Eye (tissue), 1 donor: ENCODE measurements around the gene EEF1A2.
"Not testable (repeated sequence)": the region's sequence is repeated elsewhere in the genome, so short reads cannot be mapped to it uniquely, and the experiment has no call there.

Source experiments
- DNase-seq: peaks from one replicate; pipeline ENCODE4 v3.0.0-alpha.2; 2015

Gene EEF1A2

DNA sequence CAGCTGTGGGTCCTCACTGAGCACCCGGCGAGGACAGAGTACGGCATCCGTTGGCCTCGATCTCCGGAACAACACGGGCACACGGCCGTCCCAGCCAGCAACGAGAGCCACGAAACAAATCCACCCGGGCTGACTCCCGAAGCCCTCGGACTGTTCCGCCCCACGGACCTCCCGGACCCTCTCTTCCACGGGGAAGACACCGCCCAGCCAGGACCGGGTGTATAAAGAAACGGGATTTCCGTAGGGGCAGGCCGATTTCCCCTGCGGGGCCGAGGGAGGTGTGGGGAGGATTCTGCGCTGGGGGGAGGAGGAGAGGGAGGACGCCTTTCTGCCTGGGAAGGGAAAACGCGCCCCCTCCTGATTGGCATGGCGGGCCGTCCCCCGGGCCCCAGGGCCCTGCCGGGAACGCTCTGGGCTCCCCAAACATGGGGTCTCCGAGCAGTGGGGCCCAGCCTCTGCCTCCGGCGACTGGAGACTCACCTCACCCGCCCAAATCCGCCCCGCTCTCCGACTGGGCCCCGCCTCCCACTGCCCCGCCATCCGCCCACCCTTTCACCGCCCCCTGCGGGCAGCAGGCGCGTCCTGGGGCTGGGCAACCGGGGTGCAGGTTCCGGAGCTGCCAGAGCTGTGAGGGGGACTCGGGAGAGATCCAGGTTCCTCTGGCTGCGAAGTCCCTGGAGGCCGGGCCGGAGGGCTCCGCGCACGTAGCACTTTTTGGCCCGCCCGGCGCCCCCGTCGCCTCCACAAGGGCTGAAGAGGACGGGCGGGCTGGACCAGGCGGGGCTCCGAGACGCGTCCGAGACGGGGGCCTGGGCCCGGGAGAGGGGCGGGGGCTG is 21.0 kb upstream of the EEF1A2 start:
- DNase-seq: peak; percentile 74

DNA sequence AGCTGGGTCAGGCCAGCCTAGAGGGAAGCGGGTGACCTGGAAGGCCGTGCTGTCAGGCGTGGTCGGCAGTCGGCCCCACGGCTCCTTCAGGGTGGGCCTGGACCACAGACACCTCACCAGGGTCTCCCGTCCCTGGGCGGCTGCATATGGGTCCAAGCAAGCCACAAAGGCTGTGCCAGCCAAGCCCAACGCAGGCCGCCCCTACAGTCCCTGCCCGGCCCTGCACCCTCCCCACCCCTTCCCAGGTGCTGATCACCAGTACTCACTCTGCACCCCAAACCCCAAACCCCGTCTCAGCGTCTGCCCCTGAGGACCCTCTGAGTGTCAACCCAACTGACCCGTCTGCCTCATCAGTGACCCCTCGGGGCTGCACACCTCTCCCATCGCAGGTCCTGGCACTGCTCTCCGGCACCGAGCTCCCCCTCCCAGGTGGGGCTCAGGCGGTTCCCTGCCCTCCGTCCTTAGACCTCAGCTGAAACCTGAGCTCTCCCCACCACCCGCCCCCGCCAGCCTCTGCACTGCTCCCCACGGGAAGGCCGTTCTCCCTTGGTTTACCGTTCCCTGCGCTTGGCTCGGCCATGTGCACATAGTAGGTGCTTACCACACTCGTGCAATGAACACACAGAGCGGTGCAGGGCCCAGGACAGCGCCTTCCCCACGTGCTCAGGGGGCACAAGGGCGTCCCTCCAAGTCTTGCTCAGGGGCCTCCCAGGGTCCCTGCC is 20.2 kb upstream of the EEF1A2 start:
- no peak for DNase-seq

DNA sequence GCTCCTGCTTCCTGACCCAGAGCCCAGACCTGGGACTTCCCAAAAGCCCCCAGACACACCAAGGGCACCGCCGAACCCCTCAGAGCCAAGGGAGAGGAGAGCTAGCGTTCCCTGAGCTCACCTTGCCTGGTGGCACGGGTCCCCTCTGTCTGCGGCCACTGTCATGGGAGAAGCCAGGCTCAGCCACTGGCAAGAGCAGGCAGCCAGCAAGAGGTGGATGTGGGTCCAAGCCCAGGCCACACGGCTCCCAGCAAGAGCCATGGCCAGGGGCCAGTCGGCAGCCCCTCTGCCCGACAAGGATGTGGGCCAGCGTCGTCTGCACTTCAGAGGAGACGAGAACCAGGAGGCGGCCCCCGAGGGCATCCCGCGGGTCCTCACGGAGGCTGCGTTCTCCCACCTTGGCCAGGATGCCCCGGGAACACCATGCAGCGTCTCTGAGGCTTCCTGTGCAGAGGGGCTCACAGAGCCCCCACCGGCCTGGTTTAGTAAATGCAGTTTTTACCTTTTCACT is 19.5 kb upstream of the EEF1A2 start:
- DNase-seq: no peak

DNA sequence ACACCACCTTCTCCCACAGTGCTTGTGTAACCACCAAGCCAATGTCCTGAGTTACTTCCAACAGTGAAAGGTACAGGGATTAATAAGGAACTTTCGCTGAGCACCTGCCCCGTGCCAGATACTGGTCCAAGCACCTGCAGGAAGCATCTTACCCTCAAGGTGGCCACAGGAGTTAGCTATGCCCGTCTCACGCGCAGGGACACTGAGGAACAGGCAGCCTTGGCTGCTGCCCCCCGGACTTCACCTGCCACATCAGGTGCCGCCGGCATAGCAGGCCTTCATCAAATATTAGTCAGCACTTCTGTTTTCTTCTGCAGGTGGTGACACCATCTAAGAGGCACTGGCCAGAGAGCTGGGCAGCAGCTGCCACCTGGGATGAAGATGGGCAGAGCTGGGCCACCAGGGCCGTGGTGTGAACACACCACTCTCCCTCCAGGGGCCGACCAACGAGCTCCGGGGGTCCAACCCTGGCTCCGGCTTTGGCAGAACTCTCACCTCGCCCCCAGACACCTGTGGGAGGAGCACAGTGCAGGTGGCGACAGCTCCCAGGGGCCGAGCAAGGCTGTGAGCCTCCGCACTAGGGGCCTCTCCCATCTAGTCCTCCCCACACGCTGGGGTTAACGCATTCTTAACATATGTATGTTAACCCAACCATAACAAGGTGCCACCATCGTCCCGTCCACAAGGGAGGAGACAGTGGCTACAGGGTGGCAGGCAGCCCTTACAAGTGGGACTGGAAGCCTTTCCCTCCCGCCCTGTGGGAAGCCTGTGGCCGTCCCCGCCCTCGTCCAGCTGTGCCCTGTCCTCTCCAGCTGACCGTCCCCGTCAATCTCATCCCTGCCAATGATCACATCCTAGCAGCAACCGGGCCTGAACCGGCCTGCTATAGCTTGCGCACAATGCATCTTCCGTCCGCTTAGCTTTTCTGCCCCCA is 18.8 kb upstream of the EEF1A2 start:
- DNase-seq: no peak

DNA sequence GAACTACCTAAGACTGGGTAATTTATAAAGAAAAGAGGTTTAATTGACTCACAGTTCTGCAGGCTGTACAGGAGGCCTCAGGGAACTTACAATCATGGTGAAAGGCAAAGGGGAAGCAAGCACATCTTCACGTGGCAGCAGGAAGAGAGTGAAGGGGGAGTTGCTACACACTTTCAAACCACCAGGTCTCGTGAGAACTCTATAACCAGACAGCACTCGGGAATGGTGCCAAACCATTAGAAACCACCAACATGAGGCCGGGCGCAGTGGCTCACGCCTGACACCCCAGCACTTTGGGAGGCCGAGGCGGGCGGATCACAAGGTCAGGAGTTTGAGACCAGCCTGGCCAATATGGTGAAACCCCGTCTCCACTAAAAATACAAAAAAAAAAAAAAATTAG is 15.6 kb upstream of the EEF1A2 start:
- not testable (repeated sequence) for DNase-seq

DNA sequence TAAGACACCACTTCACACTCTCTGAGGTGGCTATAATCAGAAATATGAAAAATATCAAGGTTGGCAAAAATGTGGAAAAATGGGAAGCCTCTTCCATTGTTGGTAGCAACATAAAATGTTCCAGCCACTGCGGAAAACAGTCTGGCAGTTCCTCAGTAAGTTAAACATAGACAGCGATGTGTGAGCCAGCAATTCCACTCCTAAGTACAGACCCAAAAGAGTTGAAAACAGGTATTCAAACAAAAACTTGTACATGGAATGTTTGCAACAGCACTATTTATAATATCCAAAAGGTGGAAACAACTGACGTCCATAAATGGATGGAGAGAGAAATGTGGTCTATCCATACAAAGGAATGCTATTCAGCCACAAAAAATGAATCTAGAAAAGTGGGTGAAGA is 14.3 kb upstream of the EEF1A2 start:
- no peak for DNase-seq

DNA sequence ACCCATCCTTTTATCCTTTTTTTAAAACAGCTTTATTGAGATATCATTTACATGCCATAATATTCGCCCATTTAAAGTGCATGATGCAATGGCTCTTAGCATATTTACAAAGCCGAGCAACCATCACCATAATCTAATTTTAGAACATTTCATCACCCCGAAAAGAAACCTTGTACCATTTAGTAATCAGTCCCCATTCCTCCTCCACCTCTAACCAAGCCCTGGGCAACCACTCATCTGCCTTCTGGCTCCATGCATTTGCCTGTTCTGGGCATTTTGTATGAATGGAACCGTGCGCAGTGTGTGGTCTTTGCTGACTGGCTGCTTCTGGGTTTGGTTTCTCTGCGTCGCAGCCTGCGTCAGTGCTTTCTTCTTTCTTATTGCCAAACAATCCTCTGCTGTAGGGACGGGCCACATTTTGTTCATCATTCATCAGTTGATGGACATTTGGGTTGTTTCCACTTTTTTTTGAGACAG is 10.2 kb upstream of the EEF1A2 start:
- DNase-seq: no peak

DNA sequence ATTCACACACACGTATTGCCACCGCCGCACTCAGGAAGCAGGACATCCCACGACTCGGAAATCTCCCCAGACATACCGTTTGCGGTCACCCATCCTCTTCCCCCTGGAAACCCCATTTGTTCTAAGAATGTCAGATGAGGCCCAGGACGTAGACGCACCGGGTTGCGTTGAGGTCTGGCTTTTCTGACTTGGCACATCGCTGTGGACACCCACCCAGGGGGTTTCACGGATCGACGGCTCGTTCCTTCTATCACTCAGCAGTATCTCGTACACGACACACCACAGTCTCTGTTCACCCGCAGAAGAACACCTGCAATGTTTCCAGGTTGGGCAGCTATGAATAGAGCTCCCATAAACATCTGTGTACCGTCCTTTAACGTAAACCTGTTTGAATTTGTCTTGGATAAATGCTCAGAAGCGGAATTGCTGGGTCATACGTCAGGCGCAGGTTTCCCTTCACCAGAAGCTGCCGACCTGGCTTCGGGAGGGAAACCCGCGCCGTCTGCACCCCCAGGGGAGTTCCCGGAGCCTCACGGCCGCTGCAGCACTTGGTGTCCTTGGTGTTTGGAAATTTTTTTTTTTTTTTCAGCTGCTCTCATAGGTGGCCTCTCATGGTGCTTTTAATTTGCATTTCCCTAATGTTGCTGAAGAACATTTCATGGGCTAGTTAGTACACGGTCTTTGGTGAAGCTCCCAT is 9.3 kb upstream of the EEF1A2 start:
- no peak for DNase-seq

DNA sequence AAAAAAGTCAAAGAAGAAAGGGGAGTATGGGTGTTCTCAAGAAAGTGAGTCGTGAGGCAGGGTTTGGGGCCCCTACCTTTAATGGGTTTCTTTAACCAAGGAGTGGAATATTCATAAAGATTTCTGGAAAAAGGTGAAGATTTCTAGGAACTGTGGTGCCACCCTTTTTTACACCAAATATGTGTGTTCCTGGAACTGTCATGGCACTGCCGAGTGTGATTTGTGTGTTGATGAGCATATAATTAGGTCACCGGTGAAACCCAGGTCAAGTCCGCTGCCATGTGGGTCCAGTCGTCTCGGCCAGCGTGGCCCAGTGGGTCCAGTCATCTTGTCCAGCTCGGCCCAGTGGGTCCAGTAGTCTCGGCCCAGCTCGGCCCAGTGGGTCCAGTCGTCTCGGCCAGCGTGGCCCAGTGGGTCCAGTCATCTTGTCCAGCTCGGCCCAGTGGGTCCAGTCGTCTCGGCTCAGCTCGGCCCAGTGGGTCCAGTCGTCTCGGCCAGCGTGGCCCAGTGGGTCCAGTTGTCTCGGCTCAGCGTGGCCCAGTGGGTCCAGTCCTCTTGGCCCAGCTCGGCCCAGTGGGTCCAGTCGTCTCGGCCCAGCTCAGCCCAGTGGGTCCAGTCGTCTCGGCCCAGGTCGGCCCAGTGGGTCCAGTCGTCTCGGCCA is 8.3 kb upstream of the EEF1A2 start:
- DNase-seq: no peak

DNA sequence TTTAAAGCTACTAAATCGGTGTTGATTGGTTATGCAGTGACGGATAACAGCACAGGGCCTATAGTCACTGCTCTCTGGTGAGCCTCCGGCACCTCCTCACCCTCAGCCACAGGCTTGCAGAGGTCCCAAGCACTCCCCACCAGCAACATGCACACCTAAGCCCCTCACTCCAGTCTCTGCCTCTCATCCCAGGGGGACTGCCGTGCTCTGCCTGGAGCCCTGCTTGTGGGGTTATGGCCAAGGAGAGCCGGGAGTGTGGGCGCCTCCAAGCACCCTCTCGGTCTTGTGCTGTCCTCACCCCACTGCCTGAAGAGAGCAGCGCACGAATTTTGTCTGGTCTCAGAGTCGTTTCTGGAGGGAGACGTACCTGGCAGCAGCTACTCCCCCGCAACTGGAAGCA is 6.8 kb upstream of the EEF1A2 start:
- no peak for DNase-seq

DNA sequence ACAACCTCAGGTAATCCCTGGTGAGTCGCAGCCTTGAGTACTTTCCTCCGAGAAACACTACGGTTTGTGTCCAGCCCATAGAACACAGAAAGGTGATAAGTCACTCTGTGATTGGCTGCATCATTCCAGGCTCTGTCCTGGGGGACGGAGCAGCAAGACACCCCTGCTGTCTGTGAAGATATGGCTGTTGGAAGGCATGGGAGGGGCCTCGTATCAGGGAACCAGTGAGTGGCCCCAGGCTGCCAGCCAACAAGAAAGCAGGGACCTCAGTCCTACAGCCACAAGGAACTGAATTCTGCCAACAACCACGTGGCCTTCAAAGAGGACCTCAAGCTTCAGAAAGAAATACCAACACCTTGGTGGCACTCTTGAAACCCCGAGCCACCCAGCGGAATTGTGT is 6.4 kb upstream of the EEF1A2 start:
- no peak for DNase-seq

DNA sequence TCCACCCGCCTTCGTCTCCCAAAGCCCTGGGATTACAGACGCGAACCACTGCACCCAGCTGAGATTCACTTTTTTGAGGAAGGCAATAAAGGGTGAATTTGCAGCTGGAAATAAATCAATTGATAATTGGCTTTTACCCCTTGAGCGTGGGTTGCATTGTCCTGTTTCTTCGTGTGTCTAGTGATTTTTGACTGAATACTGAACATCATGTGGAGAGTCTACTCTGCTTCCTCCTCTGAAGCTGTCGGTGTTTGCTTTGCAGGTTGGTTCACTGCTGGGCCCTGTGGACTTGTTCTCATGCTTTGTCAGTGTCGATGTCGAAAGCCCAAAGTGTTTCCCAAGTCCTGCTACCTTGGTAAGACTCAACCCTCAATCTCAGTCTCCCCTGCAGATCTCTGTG is 5.8 kb upstream of the EEF1A2 start:
- DNase-seq: no peak

DNA sequence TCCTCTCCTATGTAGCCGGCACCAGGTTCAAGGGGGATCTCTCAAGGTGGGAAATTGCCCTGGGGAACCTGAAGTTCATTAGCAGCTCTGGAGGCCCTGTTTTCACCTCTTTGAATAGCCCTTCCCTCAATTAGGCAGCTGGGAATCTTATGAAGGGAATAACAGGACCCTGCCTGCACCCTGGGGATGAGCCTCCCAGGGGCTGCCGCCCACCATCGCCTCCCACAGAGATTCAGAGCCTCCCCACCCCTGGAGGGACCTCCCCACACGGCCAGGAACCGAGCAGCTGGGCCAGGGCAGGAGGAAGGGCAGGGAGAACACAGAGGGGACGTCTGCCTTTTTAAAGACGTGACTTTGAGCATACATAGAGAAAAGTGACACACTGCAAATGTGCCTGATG is 4.6 kb upstream of the EEF1A2 start:
- no peak for DNase-seq

DNA sequence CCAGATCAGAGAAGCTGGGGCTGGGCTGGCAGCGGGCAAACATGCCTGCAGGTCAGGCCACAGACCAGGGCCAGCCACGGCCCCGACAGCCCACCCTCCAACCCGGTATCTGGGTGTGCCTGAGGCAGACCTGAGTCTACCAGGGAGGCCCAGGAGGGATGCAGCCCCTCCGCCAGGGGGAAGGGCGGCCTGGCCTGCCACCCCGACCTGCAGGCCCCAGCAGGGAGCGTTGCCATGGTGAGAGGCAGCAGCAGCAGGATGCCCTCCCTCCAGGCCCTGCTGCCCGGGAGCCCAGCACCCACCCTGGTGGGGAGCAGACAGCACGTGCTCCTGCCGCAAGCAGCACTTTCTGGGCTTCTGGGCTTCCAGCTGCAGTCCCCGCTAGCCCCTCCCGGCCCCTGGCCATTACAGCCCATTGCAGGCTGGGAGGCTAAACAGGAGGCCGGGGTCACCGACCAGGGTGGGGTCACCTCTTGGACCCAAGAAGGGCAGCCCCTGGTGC is 3.8 kb upstream of the EEF1A2 start:
- no peak for DNase-seq

DNA sequence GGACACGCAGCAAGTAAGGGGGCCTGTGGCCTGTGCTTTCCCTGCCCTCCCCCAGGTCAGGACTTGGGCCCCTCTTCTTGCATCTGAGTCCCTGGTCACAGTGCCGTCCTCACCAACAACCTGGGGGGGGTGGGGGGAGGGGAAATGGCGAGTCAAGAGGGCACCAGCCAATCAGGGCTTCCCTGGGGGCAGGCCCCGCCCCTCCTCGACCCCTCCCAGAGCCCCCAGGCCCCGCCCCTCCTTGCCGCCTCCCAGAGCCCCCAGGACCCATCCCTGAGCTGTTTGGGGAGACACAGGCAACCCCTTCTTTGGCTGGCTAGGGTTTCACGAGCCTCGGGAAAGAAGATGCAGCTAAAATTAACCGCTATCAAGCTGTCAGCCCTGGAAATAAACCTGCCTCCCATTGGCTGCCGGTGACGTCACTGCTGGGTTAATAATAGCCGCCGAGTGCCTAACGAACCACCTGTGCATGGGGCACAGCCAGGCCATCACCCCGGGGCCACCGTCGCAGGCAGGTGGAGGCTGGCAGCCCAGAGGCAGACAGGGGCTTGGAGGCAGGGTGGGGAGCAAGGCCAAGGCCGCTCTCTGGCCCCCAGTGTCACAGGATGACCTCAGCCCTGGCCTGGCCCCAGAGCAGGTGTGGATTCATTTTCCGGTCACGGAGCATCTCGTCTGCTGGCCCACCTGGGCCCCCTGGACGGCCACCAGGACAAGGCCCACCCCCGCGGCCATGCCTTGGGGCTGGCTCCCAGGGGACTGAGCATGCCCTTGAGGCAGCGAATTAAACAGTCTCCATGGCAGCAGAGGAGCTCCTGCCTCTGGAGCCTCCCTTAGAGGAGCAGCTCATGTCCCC is 3.2 kb upstream of the EEF1A2 start:
- peak; percentile 78 for DNase-seq

DNA sequence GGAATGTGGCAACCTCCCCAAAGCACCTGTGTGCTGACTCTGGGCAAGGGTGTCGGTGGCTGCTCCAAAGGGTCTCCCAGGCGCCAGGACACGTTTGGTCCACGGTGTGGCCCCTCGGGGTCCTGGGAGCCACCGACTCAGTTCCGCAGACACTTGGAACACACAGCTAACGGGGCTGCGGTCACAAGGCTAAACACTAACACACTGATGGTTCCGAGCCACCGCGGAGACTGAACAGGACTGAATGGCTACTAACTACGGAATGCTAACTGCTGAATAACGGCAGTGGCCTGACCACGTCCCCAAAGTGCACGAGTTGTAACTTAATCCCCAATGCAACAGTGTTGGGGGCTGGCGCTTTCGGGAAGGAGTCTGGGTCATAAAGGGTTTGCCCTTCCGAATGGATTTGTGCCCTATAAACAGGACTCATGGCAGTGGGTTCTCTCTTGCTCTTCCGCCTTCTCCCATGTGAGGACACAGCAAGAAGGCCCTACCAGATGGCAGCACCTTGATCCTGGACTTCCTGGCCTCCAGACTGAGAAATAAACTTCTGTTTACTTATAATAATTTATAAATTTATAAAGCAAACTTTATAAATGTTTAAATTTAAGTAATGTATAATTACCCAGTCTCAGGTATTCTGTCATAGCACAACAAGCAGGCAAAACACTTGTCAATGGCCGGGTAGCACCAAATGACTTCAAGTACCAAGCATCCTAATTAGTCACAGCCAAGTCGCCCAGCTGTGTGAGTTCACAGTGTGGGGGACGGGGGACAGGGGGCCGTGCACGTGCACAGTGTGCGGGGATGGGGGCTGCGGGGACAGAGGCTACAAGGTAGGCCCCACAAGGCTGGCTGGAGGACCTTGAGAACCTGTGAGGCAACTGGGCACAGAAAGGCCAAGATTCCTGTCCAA is 2.3 kb upstream of the EEF1A2 start:
- no peak for DNase-seq

DNA sequence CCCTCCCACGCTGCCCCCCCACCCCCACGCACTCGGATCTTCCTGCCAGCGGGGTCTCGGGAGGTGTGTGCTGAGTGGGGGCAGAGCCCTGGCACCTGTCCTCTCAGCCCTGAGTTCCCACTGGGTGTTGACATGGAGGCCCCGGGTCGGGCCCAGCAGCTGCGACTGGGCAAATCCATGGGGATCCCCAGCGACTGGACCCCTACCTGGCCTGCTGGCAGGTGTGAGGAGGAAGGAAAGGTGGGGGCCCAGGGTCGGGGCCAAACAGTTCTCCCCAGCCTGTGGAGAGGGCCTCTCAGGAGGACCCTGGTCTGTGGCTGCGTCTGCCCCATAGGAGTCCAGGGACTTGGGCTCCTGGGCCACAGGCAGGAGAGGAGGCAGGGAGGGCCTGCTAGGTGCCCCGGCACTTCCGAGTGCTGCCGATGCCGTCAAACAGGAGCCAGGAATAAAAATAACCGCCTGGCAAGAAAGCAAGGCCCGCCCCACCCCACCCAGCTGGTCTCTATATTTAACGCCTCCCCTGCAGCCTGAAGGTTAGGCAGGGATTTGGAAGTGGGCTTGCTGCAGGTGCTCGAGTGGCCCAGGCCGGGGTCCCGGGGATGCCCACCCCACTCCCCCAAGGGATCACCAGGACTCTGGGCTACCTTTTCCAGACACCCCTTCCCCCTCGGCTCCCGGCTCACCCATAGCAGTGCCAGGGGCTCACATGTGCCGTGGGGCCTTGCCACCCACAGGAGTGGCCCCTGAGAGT is 1.4 kb upstream of the EEF1A2 start:
- no peak for DNase-seq

DNA sequence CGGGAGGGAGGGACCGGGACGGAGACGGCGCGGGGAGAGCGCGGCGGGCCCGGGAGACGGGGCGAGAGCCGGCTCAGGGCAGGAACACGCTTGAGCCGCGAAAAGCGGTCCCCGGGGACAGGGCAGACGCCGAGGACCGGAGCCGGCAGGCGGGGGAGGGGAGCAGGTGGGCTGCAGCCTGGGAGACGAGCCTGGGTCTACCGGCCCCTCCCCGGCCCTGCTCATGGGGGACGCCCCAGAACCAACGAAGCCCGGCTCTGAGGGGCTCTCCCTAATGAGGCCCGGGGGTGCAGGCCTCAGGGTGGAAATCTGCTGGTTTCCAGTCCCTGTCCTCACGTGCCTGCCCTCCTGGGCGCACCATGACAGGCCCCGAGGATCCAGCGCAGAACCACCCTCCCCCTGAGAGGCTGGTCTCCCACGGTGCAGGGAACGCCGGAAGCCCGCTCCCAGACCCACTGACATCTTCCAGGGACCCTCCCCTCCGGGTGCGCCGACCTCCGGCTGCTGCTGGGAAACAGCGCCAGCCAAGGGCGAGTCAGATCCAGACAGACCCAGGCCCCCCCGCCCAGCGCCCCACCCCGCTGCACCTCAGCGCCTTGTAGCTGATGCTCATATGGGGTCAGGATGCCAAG is 571 bp upstream of the EEF1A2 start:
- DNase-seq: no peak
